Neural cell (in vitro differentiated cells): Measurements from ENCODE around the gene GRIN3A.

Experiments
- EZH2 ChIP-seq: fragments of 200-600, 300-800 bp; shearing (Covaris generic), sonication (generic); IDR thresholded peaks from 2 replicates; pipeline ENCODE4 v1.6.1; 2014; ENCODE audit warnings: antibody characterized with exemption, low read length, borderline replicate concordance, mild to moderate bottlenecking; ENCODE audit not compliant: insufficient read depth, poor library complexity, severe bottlenecking
- POLR2AphosphoS5 ChIP-seq: IDR thresholded peaks from 2 replicates; pipeline ENCODE4 v1.6.1; 2012
- RAD21 ChIP-seq: fragments of 450-650 bp; conservative IDR thresholded peaks from 2 replicates; pipeline ENCODE4 v1.6.1; 2014; ENCODE audit warnings: antibody characterized with exemption, mild to moderate bottlenecking, moderate library complexity
- SMC3 ChIP-seq: fragments of 450-650 bp; conservative IDR thresholded peaks from 2 replicates; pipeline ENCODE4 v1.6.1; 2014; ENCODE audit warnings: antibody characterized with exemption, mild to moderate bottlenecking, moderate library complexity; ENCODE audit not compliant: poor library complexity
- TF ChIP-seq, protein P1 (sequence below): fragments of 450-650 bp; IDR thresholded peaks from 2 replicates; pipeline ENCODE4 v1.5.1; 2014; ENCODE audit warnings: antibody characterized with exemption, mild to moderate bottlenecking, moderate library complexity; ENCODE audit not compliant: poor library complexity, severe bottlenecking
- TF ChIP-seq, protein P2 (sequence below): IDR thresholded peaks from 2 replicates; pipeline ENCODE4 v1.6.1; 2012; ENCODE audit warnings: borderline replicate concordance

DNA sequence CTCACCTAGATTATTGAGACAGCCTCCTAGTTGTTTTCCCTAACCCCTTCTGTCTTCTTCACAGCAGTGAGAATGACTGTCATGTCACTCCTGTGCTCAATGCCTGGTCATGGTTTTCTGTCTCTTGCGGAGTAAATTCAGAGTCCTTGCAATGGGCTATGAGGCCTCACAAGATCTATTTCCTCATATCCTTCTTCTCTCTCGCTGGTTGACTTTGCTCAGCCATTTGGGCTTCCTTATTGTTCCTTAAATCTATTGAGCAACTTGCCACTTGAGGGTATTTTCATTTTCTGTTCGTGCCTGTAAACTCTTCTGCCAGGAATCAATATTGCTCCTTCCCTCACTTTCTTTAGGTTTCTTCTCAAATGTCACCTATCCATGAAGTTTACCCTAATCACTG is 152.7 kb downstream of the GRIN3A start:
- TF ChIP-seq, protein P1, sequence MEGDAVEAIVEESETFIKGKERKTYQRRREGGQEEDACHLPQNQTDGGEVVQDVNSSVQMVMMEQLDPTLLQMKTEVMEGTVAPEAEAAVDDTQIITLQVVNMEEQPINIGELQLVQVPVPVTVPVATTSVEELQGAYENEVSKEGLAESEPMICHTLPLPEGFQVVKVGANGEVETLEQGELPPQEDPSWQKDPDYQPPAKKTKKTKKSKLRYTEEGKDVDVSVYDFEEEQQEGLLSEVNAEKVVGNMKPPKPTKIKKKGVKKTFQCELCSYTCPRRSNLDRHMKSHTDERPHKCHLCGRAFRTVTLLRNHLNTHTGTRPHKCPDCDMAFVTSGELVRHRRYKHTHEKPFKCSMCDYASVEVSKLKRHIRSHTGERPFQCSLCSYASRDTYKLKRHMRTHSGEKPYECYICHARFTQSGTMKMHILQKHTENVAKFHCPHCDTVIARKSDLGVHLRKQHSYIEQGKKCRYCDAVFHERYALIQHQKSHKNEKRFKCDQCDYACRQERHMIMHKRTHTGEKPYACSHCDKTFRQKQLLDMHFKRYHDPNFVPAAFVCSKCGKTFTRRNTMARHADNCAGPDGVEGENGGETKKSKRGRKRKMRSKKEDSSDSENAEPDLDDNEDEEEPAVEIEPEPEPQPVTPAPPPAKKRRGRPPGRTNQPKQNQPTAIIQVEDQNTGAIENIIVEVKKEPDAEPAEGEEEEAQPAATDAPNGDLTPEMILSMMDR: no peak
- TF ChIP-seq EZH2 (no peak), SMC3 (no peak), POLR2AphosphoS5 (no peak), RAD21 (no peak)
- TF ChIP-seq, protein P2, sequence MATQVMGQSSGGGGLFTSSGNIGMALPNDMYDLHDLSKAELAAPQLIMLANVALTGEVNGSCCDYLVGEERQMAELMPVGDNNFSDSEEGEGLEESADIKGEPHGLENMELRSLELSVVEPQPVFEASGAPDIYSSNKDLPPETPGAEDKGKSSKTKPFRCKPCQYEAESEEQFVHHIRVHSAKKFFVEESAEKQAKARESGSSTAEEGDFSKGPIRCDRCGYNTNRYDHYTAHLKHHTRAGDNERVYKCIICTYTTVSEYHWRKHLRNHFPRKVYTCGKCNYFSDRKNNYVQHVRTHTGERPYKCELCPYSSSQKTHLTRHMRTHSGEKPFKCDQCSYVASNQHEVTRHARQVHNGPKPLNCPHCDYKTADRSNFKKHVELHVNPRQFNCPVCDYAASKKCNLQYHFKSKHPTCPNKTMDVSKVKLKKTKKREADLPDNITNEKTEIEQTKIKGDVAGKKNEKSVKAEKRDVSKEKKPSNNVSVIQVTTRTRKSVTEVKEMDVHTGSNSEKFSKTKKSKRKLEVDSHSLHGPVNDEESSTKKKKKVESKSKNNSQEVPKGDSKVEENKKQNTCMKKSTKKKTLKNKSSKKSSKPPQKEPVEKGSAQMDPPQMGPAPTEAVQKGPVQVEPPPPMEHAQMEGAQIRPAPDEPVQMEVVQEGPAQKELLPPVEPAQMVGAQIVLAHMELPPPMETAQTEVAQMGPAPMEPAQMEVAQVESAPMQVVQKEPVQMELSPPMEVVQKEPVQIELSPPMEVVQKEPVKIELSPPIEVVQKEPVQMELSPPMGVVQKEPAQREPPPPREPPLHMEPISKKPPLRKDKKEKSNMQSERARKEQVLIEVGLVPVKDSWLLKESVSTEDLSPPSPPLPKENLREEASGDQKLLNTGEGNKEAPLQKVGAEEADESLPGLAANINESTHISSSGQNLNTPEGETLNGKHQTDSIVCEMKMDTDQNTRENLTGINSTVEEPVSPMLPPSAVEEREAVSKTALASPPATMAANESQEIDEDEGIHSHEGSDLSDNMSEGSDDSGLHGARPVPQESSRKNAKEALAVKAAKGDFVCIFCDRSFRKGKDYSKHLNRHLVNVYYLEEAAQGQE: no peak
